ENCODE data around the gene ACP6. TPM values are rescaled to one million over a fixed set of nuclear protein-coding genes. Genes with fewer than 3 reads are reported as not detected.

The ACP6 gene
- total and polyA plus RNA-seq, 2 of the 13 experiments (the other 11 are each of a cell fraction or from before 2014, with no cell fraction given), result 18.1 to 33.7 TPM

GRCh38 chr1:147598621-147599361, 71.5 kb downstream of the ACP6 start (continued):
- TF ChIP-seq SPEN (CRISPR knock-in tag; IDR thresholded peaks at IDR 0.05; ENCODE audit: low read depth) (0 out of 2 replicates have a peak, but pooled peaks have one; percentile 10), HBP1 (CRISPR knock-in tag; IDR thresholded peaks at IDR 0.05; ENCODE audit: low read depth) (0 out of 2 replicates have a peak, but pooled peaks have one; percentile 36), ZFP37 (CRISPR knock-in tag; IDR thresholded peaks at IDR 0.05; ENCODE audit: borderline replicate concordance) (no peak), LCORL (IDR thresholded peaks at IDR 0.05) (no peak), LCORL (CRISPR knock-in tag; IDR thresholded peaks at IDR 0.05) (peak; percentile 13; the same call in 1 of the 2 replicates), ZNF317 (CRISPR knock-in tag; IDR thresholded peaks at IDR 0.05) (no peak), MED13 (CRISPR knock-in tag; IDR thresholded peaks at IDR 0.05) (0 out of 2 replicates have a peak, but pooled peaks have one; percentile 26), E2F1 (CRISPR knock-in tag; IDR thresholded peaks at IDR 0.05) (no peak), CBX1 (IDR thresholded peaks at IDR 0.05; ENCODE audit: low read depth) (no peak), ZNF503 (CRISPR knock-in tag; IDR thresholded peaks at IDR 0.05) (no peak), KDM2A (CRISPR knock-in tag; IDR thresholded peaks at IDR 0.05; ENCODE audit: borderline replicate concordance, low read depth) (no peak), IRF9 (CRISPR knock-in tag; IDR thresholded peaks at IDR 0.05; ENCODE audit: borderline replicate concordance) (no peak; the same call in 1 of the 2 replicates), NFKB2 (CRISPR knock-in tag; IDR thresholded peaks at IDR 0.05; ENCODE audit: borderline replicate concordance) (peak; percentile 78; the same call in 1 of the 2 replicates), ZNF383 (CRISPR knock-in tag; IDR thresholded peaks at IDR 0.05; ENCODE audit: borderline replicate concordance) (no peak), MYC (CRISPR knock-in tag; IDR thresholded peaks at IDR 0.05; ENCODE audit: borderline replicate concordance) (no peak), ZFP90 (CRISPR knock-in tag; IDR thresholded peaks at IDR 0.05; ENCODE audit: borderline replicate concordance) (0 out of 2 replicates have a peak, but pooled peaks have one; percentile 29), ATF4 (CRISPR knock-in tag; IDR thresholded peaks at IDR 0.05) (no peak), ZFP82 (CRISPR knock-in tag; IDR thresholded peaks at IDR 0.05; ENCODE audit: borderline replicate concordance) (no peak), ZNF761 (CRISPR knock-in tag; conservative IDR thresholded peaks at IDR 0.05) (0 out of 2 replicates have a peak, but pooled peaks have one; percentile 20), EZH2 (conservative IDR thresholded peaks at IDR 0.05; ENCODE audit: low read depth, low read length) (no peak), HDAC1 (CRISPR knock-in tag; IDR thresholded peaks at IDR 0.05) (no peak), ZNF768 (CRISPR knock-in tag; IDR thresholded peaks at IDR 0.05) (no peak)
